HG03378 (cell line): ENCODE results near the gene OCEL1.
"Not testable (repeated sequence)": the region's sequence is repeated elsewhere in the genome, so short reads cannot be mapped to it uniquely, and the experiment has no call there.

Source experiments
- ATAC-seq: cut with Tn5 transposase; IDR thresholded peaks from one replicate; pipeline ENCODE4 v1.9.1; 2021; ENCODE audit warnings: mild to moderate bottlenecking, moderate library complexity; ENCODE audit not compliant: unreplicated experiment

OCEL1 gene

GRCh38 chr19:17260842-17261325, 34.9 kb downstream of the OCEL1 start:
- ATAC-seq: peak; percentile 60

- no peak for ATAC-seq
Measured at GRCh38 chr19:17262557-17262956, 36.5 kb downstream of the OCEL1 start.

DNA sequence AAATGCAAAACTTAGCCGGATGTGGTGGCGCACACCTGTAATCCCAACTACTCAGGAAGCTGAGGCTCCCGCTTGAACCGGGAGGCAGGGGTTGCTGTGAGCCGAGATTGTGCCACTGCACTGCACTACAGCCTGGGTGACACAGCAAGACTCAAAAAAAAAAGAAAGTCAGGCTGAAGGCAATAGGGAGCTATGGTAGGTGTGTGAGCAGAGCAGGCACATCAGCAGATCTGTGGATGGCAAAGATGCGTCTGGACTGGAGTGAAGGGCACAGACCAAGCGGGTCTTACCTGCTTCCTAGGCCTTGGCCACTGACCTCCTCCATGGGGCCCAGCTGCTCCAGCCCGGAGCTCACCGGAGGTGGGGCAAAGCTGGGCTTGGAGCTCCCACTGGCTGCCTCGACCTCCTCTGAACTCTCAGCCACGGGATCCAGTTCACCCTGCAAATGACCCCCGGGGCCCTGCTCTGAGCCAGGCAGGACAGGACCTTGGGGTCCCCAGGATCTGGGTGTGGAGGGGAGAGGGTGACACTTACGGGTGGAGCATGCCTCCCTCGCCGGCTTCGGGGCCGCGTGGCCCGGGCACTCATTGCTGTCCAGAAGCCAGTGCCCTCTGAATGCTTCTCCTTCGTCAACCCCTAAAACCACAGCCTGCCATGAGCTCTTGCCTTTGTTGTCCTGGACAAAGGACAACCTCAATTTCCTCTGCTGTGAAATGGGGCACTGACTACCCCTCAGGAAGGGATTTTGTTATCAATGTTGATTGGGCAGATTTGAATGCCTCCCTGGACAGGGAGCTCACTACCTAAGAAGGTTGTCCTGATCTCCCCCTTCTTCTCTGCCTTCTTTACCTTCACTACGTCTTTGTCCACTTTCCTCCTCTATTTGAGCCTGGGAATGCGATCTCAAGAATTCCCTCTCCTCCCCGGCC, 38.0 kb downstream of the OCEL1 start:
- ATAC-seq: no peak

GRCh38 chr19:17264641-17264979, 38.6 kb downstream of the OCEL1 start, which contains the start of gene USHBP1:
USHBP1 (minus strand) TSS chr19:17264745; CDS start chr19:17264299, 446 bp downstream.
- no peak for ATAC-seq

- no peak for ATAC-seq
Measured at GRCh38 chr19:17266026-17266425, 40.0 kb downstream of the OCEL1 start.

GRCh38 chr19:17266589-17266974, 40.6 kb downstream of the OCEL1 start:
- ATAC-seq: peak; percentile 33

- ATAC-seq: peak; percentile 86
Measured at GRCh38 chr19:17266975-17267788, 41.2 kb downstream of the OCEL1 start, which contains the start of gene BABAM1. BABAM1 (plus strand) TSS chr19:17267443; CDS start chr19:17268807, 1,364 bp downstream.

GRCh38 chr19:17268754-17269153, 42.7 kb downstream of the OCEL1 start:
- ATAC-seq: no peak

GRCh38 chr19:17274892-17275291, 48.9 kb downstream of the OCEL1 start:
- ATAC-seq: not testable (repeated sequence)

- ATAC-seq: no peak
Measured at GRCh38 chr19:17275441-17276175, 49.6 kb downstream of the OCEL1 start.
